Fibroblast of the aortic adventitia (primary cell): ENCODE measurements around the gene NLRP10. TPM values are rescaled to one million over a fixed set of nuclear protein-coding genes. Genes with fewer than 3 reads are reported as not detected.
A peak's percentile ranks its signal among the peaks of the same experiment; 100 is the strongest.
"Not testable (repeated sequence)": the region's sequence is repeated elsewhere in the genome, so short reads cannot be mapped to it uniquely, and the experiment has no call there.

Source experiments
- DNase-seq: peaks from one replicate; pipeline ENCODE4 v3.0.0-alpha.2; 2010; ENCODE audit warnings: low read depth
- H3K4me3 ChIP-seq: 2 replicates; pipeline ENCODE4 v1.5.1; 2011; ENCODE audit warnings: low read depth, mild to moderate bottlenecking, control low read depth, low read length, moderate library complexity
- total RNA-seq: library from RNA; depleted of rRNA; stranded (reverse); fragments of >200 nt; gene quantifications from 2 replicates; pipeline ENCODE4 v1.2.3, GENCODE V29; 2012; ENCODE audit warnings: low replicate concordance
- TF ChIP-seq, protein P1 (sequence below): IDR thresholded peaks from 2 replicates; pipeline ENCODE4 v1.5.1; 2011; ENCODE audit warnings: mild to moderate bottlenecking, low read length, control low read depth, inconsistent platforms; ENCODE audit not compliant: insufficient read depth

The NLRP10 gene
- total RNA-seq, 1 donor, result 6.8 TPM

DNA sequence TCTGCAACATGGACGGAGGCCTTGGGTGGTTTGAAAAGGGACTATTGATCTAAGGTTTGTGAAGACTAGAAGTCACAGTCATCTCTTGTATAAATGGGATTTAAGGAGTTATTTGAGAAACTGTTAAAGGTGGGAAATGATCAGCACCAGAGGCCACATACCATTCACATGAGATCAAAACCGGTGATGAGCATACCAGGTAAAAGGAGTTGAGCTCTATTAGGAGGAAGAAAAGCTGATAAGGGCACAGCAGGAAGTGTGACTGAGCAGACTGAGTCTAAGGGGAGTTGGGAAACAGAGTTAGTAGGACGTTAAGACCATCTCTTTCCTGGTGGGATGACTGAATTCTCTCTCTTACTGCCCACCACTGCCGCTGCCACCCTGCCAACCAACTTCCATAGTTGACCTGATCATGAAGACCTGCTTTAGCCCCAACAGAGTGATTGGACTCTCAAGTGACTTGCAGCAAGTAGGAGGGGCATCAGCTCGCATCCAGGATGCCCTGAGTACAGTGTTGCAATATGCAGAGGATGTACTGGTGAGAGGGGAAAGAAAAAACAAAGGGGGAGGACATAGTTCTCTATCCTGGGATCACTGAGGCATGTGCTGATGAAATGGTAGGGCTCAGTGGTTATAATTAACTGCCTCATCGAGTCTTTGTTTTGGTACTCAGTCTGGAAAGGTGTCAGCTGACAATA, 29.5 kb upstream of the NLRP10 start:
- TF ChIP-seq, protein P1, sequence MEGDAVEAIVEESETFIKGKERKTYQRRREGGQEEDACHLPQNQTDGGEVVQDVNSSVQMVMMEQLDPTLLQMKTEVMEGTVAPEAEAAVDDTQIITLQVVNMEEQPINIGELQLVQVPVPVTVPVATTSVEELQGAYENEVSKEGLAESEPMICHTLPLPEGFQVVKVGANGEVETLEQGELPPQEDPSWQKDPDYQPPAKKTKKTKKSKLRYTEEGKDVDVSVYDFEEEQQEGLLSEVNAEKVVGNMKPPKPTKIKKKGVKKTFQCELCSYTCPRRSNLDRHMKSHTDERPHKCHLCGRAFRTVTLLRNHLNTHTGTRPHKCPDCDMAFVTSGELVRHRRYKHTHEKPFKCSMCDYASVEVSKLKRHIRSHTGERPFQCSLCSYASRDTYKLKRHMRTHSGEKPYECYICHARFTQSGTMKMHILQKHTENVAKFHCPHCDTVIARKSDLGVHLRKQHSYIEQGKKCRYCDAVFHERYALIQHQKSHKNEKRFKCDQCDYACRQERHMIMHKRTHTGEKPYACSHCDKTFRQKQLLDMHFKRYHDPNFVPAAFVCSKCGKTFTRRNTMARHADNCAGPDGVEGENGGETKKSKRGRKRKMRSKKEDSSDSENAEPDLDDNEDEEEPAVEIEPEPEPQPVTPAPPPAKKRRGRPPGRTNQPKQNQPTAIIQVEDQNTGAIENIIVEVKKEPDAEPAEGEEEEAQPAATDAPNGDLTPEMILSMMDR, result no peak
- no peak for DNase-seq
- no peak overlapping the region for H3K4me3 ChIP-seq

DNA sequence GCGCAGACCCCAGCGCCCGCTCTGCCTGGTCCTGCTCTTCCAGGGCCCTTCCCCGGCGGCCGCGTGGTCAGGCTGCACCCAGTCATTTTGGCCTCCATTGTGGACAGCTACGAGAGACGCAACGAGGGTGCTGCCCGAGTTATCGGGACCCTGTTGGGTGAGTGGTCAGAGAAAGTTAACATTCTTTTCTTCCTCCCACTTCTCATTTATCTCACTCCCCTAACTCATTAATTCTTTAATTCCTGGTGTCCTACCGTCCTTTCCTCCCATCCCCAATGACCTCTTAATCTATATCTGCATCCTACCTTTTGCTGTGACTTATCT, 22.3 kb upstream of the NLRP10 start:
- peak overlapping the region; percentile 78 for H3K4me3 ChIP-seq
- DNase-seq, result not testable (repeated sequence)

DNA sequence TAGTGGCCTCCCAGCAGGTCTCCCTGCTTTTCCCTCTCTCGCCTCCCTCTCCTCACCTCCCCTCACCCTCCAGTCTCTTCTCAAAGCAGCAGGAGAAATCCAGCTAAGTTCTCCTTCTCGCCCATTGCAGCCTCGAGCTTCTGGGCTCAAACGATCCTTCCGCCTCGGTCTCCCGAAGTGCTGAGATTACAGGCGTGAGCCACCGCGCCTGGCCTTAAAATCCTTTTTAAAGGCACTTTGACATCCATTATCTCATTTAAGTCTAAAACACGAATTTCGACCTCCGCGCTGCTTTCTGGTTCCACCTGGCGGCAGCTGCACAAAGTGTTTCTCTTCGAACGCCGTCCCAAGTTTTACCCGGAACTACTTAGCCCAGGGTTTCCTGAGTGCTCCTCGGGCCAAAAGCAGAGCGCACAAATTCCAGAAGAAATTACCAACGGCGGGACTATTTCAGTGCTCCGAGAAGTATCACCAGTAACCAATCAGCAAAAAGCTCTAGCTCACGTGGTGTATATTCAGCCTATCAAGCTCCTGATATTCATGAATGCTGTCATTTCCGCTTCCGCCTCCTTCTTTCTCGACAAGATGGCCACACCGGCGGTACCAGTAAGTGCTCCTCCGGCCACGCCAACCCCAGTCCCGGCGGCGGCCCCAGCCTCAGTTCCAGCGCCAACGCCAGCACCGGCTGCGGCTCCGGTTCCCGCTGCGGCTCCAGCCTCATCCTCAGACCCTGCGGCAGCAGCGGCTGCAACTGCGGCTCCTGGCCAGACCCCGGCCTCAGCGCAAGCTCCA, 21.7 kb upstream of the NLRP10 start, which contains the start of gene EIF3F:
Gene EIF3F, plus strand, starts transcription at position 570 of the 792 bp plus-strand sequence. Its CDS starts 16 bp downstream, at position 586.
- TF ChIP-seq, protein P1, result peak; percentile 80
- peak within 1 kb of the TSS; percentile 78 for H3K4me3 ChIP-seq
- DNase-seq, result peak; percentile 100

DNA sequence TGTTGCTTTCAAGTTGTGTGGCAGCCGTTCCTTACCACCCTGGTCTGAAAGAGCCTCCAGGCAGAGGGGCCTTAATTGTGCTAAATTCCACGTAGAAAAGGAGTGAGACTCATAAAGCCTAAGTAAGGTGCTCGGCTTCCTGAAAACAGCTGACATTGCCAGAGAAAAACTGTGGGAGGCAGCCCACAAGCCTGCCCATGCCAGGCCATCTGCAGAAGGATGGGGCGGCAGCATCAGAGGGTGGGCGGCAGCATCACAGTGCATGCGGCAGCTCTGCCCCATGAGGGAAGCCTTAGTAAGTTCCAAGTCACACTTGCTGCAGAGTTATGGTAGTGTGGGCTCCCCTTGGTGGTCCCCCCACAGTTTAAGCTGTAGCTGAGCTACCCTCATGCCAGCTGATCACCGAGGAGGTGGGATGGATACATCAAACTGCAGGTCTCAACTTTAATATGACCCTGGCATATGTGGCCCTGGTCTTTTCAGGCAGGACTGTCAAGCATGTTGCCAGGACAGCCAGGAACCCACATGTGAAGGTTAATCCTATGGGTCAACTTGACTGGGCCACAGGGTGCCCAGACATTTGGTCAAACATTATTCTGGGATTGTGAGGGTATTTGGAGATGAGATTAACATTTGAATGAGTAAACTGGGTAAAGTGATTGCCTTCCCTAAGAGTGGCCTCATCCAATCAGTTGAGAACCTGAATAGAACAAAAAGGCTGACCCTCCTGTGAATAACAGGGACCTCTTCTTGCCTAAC, 18.8 kb upstream of the NLRP10 start:
- TF ChIP-seq, protein P1, result no peak
- no peak for DNase-seq
- H3K4me3 ChIP-seq, result no peak overlapping the region

DNA sequence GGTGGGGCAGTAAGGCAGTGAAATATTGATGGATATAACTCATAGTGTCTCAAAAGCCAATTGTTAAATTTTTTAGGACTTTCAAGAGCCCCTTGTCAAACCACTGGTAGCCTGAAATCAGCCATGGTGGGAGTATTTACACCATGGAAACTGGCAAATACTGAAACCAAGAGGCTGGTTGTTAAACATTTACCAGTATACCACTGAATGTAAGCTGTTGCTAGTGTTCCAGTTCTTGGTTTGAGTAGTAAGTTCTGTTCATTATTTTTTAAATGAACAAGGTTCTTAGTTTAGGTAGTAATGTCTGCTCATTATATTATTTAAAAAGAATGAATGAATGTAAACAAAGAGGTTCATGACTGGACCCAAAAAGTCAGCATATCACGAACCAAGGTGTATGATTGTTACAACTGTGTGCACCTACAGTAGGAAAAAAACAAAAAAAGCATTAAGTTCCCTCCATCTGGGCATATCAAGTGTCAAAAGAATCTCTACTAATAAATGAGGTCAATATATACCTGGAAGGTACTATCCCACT, 17.4 kb upstream of the NLRP10 start:
- no peak overlapping the region for H3K4me3 ChIP-seq
- TF ChIP-seq, protein P1, result no peak

DNA sequence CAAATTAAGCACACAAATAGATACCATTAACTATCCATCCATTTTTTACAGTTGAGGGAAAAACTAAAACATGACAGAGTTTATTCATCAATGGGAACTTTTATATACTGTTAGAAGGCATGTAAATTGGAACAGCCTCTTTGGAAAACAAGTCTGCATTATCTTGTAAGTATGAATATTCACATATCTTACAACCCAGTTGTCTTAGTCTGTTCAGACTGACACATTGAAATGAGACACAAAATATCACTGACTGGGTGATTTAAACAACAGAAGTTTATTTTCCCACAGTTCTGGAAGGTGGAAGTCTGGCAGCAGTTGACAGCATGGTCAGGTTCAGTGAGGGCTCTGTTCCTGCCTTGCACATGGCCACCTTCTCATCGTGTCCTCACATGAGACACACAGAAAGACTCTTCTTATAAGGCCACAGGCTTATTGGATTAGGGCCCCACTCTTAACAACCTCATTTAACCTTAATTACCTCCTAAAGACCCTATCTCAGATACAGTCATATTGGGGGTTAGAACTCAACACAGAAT, 16.4 kb upstream of the NLRP10 start:
- H3K4me3 ChIP-seq, result no peak overlapping the region
- TF ChIP-seq, protein P1, result no peak
- DNase-seq, result no peak

More for the DNA sequence above, 17.4 kb upstream of the NLRP10 start:
- no peak for DNase-seq
